ENCODE data around the gene ZNF329. TPM values are rescaled to one million over a fixed set of nuclear protein-coding genes. Genes with fewer than 3 reads are reported as not detected.

Gene ZNF329
- total RNA-seq, 1 experiment from 2014 or later: 13.1 TPM

GRCh38 chr19:58170860-58171259, 20.3 kb upstream of the ZNF329 start:
- intact Hi-C loops (cut with micrococcal nuclease; ENCODE audit: unreplicated experiment): no loop called here
- Histone ChIP-seq H3K36me3 (ENCODE audit: insufficient read depth, low read length, poor library complexity, severe bottlenecking) (no peaks in the 10 kb centered on the region), H3K27me3 (replicated peaks; ENCODE audit: insufficient read depth, low read depth, low read length, poor library complexity) (no peaks in the 10 kb centered on the region), H3K4me3 (ENCODE audit: low read depth, low read length, poor library complexity, severe bottlenecking) (no peak overlapping the region), H3K4me1 (ENCODE audit: insufficient read depth, low read length, poor library complexity, severe bottlenecking) (no peaks in the 10 kb centered on the region), H3K27ac (ENCODE audit: low read depth, low read length, poor library complexity, severe bottlenecking) (no peak overlapping the region), H3K9me3 (ENCODE audit: low read depth, low read length, poor library complexity, severe bottlenecking) (peaks cover 32% of the 10 kb centered on the region)
- BruUV-seq (replicated peaks): no TSS peak
- TF ChIP-seq EZH2 (IDR thresholded peaks at IDR 0.05; ENCODE audit: borderline replicate concordance, low read depth, low read length, poor library complexity, severe bottlenecking) (no peak), CTCF (conservative IDR thresholded peaks at IDR 0.05; ENCODE audit: low read depth, low read length) (no peak)
- ChIA-PET CTCF (no interaction called here), POLR2A (ENCODE audit: low non-redundant PET) (no interaction called here)
- no peak for DNase-seq (ENCODE audit: low spot score)

GRCh38 chr19:58166708-58167280, 16.2 kb upstream of the ZNF329 start:
- Histone ChIP-seq H3K27ac (ENCODE audit: low read depth, low read length, poor library complexity, severe bottlenecking) (no peak overlapping the region), H3K9me3 (ENCODE audit: low read depth, low read length, poor library complexity, severe bottlenecking) (peaks cover 51% of the 10 kb centered on the region), H3K4me3 (ENCODE audit: low read depth, low read length, poor library complexity, severe bottlenecking) (no peak overlapping the region), H3K36me3 (ENCODE audit: insufficient read depth, low read length, poor library complexity, severe bottlenecking) (no peaks in the 10 kb centered on the region), H3K4me1 (ENCODE audit: insufficient read depth, low read length, poor library complexity, severe bottlenecking) (no peaks in the 10 kb centered on the region), H3K27me3 (replicated peaks; ENCODE audit: insufficient read depth, low read depth, low read length, poor library complexity) (no peaks in the 10 kb centered on the region)
- no TSS peak for BruUV-seq (replicated peaks)
- ChIA-PET POLR2A (ENCODE audit: low non-redundant PET) (no interaction called here), CTCF (no interaction called here)
- DNase-seq (ENCODE audit: low spot score): no peak
- TF ChIP-seq EZH2 (IDR thresholded peaks at IDR 0.05; ENCODE audit: borderline replicate concordance, low read depth, low read length, poor library complexity, severe bottlenecking): no peak
- TF ChIP-seq CTCF (conservative IDR thresholded peaks at IDR 0.05; ENCODE audit: low read depth, low read length): no peak
- intact Hi-C loops (cut with micrococcal nuclease; ENCODE audit: unreplicated experiment): no loop called here

- no peak for DNase-seq (ENCODE audit: low spot score)
- Histone ChIP-seq H3K27me3 (replicated peaks; ENCODE audit: insufficient read depth, low read depth, low read length, poor library complexity) (no peaks in the 10 kb centered on the region), H3K4me3 (ENCODE audit: low read depth, low read length, poor library complexity, severe bottlenecking) (no peak overlapping the region), H3K27ac (ENCODE audit: low read depth, low read length, poor library complexity, severe bottlenecking) (no peak overlapping the region), H3K4me1 (ENCODE audit: insufficient read depth, low read length, poor library complexity, severe bottlenecking) (no peaks in the 10 kb centered on the region), H3K36me3 (ENCODE audit: insufficient read depth, low read length, poor library complexity, severe bottlenecking) (no peaks in the 10 kb centered on the region), H3K9me3 (ENCODE audit: low read depth, low read length, poor library complexity, severe bottlenecking) (peaks cover 51% of the 10 kb centered on the region)
- BruUV-seq (replicated peaks): no TSS peak
- intact Hi-C loops (cut with micrococcal nuclease; ENCODE audit: unreplicated experiment): no loop called here
- ChIA-PET POLR2A (ENCODE audit: low non-redundant PET) (no interaction called here), CTCF (no interaction called here)
- TF ChIP-seq CTCF (conservative IDR thresholded peaks at IDR 0.05; ENCODE audit: low read depth, low read length): no peak
- TF ChIP-seq EZH2 (IDR thresholded peaks at IDR 0.05; ENCODE audit: borderline replicate concordance, low read depth, low read length, poor library complexity, severe bottlenecking): no peak
Observed at GRCh38 chr19:58166268-58166667, 15.7 kb upstream of the ZNF329 start.

Data from A673 (cell line).